Ishikawa (cell line): Measurements from ENCODE around the gene STX1B.

ENCODE experiments used
- CEBPB ChIP-seq: IDR thresholded peaks from 2 replicates; pipeline ENCODE4 v1.6.1; 2012
- CREB1 ChIP-seq: IDR thresholded peaks from 2 replicates; pipeline ENCODE4 v1.6.1; 2012; ENCODE audit warnings: low read depth
- EGR1 ChIP-seq: IDR thresholded peaks from 2 replicates; pipeline ENCODE4 v1.6.1; 2012
- EP300 ChIP-seq: IDR thresholded peaks from 2 replicates; pipeline ENCODE4 v1.6.1; 2012; ENCODE audit warnings: borderline replicate concordance
- FOXM1 ChIP-seq: IDR thresholded peaks from 2 replicates; pipeline ENCODE4 v1.6.1; 2012; ENCODE audit warnings: low read depth, borderline replicate concordance
- NFIC ChIP-seq: IDR thresholded peaks from 2 replicates; pipeline ENCODE4 v1.6.1; 2012
- RAD21 ChIP-seq: IDR thresholded peaks from 2 replicates; pipeline ENCODE4 v1.6.1; 2012; ENCODE audit warnings: low read depth
- TAF1 ChIP-seq: IDR thresholded peaks from 2 replicates; pipeline ENCODE4 v1.6.1; 2012; ENCODE audit warnings: low read depth, mild to moderate bottlenecking
- TCF12 ChIP-seq: IDR thresholded peaks from 2 replicates; pipeline ENCODE4 v1.6.1; 2012; ENCODE audit warnings: low read depth
- TEAD4 ChIP-seq: IDR thresholded peaks from 2 replicates; pipeline ENCODE4 v1.6.1; 2012
- YY1 ChIP-seq: IDR thresholded peaks from 2 replicates; pipeline ENCODE4 v1.6.1; 2012; ENCODE audit warnings: low read depth
- ZBTB7A ChIP-seq: IDR thresholded peaks from 2 replicates; pipeline ENCODE4 v1.6.1; 2012; ENCODE audit warnings: low read depth
- TF ChIP-seq, protein P1 (sequence below): IDR thresholded peaks from 2 replicates; pipeline ENCODE4 v1.6.1; 2012; ENCODE audit warnings: low read depth, mild to moderate bottlenecking
- TF ChIP-seq, protein P2 (sequence below): IDR thresholded peaks from 2 replicates; pipeline ENCODE4 v1.6.1; 2012
- TF ChIP-seq, protein P3 (sequence below): IDR thresholded peaks from 2 replicates; pipeline ENCODE4 v1.6.1; 2012

Gene STX1B

DNA sequence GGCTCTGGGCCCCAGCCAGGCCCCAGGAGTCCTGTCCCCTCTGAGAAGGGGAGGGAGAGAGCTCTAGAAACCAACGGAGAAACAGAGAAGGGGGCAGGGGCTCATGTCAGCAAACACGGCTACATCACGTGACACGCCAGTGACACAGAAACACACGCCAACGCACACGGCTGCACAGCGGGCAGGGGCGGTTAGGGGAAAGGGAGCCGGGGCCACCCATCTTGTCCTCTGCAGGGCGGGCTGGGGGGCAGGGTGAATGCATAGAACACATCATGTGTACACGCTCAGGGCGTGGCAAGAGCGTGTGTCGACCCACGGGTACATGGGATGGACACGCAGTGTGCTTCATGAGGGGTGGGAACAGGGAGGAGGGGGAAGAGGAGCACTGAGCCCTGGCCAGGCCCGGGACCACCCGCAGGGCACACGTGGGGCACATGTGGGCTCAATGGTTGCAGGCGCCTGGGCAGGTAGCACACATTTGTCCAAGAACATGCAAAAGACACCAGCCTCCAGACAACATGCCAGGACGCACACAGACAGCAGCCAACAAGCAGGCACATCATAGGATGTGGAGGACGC lies 20.9 kb downstream of the STX1B start:
- TF ChIP-seq EP300: no peak
- no peak for TF ChIP-seq EGR1
- TF ChIP-seq FOXM1: no peak
- TF ChIP-seq, protein P1, sequence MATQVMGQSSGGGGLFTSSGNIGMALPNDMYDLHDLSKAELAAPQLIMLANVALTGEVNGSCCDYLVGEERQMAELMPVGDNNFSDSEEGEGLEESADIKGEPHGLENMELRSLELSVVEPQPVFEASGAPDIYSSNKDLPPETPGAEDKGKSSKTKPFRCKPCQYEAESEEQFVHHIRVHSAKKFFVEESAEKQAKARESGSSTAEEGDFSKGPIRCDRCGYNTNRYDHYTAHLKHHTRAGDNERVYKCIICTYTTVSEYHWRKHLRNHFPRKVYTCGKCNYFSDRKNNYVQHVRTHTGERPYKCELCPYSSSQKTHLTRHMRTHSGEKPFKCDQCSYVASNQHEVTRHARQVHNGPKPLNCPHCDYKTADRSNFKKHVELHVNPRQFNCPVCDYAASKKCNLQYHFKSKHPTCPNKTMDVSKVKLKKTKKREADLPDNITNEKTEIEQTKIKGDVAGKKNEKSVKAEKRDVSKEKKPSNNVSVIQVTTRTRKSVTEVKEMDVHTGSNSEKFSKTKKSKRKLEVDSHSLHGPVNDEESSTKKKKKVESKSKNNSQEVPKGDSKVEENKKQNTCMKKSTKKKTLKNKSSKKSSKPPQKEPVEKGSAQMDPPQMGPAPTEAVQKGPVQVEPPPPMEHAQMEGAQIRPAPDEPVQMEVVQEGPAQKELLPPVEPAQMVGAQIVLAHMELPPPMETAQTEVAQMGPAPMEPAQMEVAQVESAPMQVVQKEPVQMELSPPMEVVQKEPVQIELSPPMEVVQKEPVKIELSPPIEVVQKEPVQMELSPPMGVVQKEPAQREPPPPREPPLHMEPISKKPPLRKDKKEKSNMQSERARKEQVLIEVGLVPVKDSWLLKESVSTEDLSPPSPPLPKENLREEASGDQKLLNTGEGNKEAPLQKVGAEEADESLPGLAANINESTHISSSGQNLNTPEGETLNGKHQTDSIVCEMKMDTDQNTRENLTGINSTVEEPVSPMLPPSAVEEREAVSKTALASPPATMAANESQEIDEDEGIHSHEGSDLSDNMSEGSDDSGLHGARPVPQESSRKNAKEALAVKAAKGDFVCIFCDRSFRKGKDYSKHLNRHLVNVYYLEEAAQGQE: no peak
- no peak for TF ChIP-seq CREB1
- no peak for TF ChIP-seq ZBTB7A
- TF ChIP-seq CEBPB: no peak
- TF ChIP-seq NFIC: no peak
- no peak for TF ChIP-seq TEAD4

- TF ChIP-seq, protein P2, sequence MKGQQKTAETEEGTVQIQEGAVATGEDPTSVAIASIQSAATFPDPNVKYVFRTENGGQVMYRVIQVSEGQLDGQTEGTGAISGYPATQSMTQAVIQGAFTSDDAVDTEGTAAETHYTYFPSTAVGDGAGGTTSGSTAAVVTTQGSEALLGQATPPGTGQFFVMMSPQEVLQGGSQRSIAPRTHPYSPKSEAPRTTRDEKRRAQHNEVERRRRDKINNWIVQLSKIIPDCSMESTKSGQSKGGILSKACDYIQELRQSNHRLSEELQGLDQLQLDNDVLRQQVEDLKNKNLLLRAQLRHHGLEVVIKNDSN: no peak
- TF ChIP-seq TEAD4 (no peak), YY1 (no peak), TCF12 (no peak), EGR1 (no peak), CEBPB (no peak), FOXM1 (no peak), CREB1 (no peak), TAF1 (no peak), RAD21 (no peak), EP300 (no peak), NFIC (no peak), ZBTB7A (no peak)
- TF ChIP-seq, protein P1: no peak
- TF ChIP-seq, protein P3, sequence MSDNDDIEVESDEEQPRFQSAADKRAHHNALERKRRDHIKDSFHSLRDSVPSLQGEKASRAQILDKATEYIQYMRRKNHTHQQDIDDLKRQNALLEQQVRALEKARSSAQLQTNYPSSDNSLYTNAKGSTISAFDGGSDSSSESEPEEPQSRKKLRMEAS: no peak
Observed at GRCh38 chr16:30987581-30988190, 22.8 kb downstream of the STX1B start.

DNA sequence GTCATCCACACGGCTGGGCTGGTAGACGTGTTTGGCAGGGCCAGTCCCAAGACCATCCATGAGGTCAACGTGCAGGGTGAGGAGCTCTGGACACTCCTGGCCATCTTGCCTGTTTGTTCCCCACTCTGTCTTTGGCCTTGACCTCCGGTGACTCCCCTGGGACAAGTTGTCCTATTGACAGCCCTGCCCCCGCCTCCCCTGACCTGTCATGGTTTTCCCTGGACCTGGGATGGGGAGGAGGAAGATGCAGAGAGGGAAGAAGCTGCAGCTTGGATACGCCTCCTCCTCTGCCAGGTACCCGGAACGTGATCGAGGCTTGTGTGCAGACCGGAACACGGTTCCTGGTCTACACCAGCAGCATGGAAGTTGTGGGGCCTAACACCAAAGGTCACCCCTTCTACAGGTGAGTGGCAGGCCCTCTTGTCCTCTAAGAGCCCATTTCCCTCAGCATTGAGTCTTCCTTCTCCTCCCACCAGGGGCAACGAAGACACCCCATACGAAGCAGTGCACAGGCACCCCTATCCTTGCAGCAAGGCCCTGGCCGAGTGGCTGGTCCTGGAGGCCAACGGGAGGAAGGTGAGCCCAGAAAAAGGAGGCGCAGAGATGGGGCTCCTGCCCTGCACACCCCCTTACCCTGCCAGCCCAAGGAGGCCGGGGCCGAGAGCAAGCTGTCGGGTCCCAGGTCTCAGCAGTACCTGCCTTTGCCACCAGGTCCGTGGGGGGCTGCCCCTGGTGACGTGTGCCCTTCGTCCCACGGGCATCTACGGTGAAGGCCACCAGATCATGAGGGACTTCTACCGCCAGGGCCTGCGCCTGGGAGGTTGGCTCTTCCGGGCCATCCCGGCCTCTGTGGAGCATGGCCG lies 24.1 kb downstream of the STX1B start:
- TF ChIP-seq, protein P2: no peak
- TF ChIP-seq EP300 (no peak), FOXM1 (no peak), ZBTB7A (no peak), CEBPB (no peak), NFIC (no peak), RAD21 (no peak), TEAD4 (no peak), TAF1 (no peak), TCF12 (no peak)
- TF ChIP-seq, protein P1: no peak
- TF ChIP-seq, protein P3: no peak
